HG03064 (cell line): ENCODE results near the gene ABL1.

Source experiments
- ATAC-seq: cut with Tn5 transposase; IDR thresholded peaks from one replicate; pipeline ENCODE4 v1.9.1; 2021; ENCODE audit warnings: low read depth; ENCODE audit not compliant: unreplicated experiment

The ABL1 gene

DNA sequence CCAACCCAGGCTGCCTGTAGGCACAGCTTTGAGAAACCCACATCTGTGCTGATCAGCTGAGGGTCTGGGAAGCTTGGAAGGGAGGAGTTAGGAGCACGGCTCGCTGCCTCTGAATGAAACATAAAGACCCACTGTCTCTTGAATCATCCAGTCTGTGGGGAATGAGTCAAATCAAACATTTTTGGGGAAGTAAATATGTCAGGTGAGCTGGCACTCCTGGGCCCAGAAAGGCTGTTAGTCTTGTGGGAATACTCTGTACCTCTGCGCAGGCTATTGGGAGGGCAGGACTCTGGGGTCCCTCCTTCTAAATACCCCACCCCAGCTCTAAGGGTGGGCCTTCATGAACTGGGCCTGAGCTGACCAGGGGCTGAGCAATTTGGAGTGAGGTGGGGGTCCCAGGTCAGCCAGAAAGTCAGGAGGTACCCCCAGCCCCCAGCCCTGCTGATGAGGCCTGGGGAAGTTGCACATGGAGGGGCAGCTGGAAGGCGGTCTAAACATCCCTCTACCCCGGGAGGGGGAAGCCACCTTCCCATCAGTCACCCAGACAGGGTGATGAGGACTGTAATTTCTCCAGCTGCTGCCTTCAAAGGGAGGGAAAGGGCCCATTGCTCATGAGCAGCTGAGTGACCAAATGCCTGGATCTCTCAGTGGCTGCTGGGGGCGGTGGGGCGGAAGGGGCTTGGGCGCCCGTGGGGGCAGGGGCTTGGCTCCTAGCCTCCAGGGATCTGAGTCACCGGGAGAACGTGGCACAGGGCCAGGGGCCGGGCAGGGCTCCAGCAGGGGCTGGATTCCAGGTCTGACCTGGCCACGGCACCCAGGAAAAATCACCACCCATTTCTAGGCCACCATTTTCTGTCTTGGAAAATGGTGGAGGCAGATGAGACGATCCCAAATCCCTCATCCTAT lies 93.2 kb downstream of the ABL1 start:
- no peak for ATAC-seq

DNA sequence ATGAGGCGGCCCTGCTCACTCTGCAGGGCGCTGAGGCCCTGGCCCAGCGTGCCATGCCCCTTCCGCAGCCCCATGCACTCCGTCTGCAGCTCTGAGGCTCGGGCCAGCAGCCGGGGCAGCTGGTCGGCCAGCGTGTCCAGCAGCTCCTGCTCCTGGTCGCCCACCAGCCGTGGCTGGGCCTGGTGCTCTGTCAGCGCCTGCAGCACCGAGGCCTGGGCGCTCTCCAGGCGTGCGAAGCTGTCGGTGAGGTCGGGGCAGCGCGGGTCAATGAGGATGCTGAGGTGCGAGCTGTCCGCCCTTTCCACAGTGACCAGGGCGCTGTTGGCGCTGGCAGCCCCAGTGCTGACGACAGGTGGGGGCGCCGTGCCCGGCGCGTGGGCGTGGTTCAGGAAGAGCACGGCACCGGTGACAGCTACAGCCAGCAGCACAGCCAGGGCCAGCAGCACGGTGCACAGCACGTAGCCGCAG lies 94.6 kb downstream of the ABL1 start:
- no peak for ATAC-seq

DNA sequence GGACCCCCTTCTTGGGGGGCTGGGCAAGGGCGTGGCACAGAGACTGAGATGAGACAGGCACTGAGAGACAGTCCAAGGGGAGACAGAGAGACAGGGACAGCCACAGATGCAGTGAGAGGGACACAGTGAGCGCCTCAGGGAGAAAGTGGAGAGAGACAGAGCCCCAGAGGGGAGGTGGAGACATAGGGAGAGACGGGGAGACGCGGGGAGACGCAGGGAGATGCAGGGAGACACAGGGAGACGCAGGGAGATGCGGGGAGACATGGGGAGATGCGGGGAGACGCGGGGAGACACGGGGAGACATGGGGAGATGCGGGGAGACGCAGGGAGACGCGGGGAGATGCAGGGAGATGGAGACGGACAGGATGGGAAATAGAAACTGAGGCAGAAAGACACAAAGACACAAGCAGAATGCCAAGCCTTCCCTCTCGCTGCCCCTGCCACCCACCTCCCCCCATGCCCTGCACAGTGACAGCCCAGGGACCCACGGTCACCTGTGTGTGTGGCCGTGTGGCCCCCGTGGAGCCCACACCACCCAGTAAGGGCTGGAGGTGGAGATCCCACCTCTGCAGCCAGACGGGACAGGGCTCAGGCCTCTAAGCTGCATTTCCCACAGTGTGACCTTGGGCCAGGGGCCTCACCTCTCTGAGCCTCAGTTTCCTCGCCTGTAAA lies 95.2 kb downstream of the ABL1 start:
- ATAC-seq: no peak

DNA sequence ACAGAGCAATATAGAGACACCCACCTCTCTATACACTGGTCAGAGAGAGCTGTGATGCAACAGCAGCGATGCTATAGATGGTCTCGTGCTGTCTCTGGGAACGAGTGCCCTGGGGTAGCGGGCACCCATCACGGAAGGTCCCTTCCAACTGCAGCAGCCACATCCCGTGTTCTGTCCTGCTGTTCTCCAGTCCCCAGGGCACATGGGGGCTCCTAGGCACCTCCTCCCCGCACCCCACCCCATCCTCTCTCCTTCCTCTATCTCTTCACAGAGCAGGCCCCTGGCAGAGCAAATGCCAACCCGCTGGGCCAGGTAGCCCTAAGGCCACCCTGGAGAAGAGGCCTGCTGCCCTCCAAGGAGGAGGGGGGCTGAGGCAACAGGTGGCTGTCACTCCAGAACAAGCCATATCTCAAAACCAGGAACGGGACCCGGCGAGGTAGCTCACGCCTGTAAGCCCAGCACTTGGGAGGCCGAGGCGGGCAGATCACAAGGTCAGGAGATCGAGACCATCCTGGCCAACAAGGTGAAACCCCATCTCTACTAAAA lies 95.8 kb downstream of the ABL1 start:
- ATAC-seq: no peak

DNA sequence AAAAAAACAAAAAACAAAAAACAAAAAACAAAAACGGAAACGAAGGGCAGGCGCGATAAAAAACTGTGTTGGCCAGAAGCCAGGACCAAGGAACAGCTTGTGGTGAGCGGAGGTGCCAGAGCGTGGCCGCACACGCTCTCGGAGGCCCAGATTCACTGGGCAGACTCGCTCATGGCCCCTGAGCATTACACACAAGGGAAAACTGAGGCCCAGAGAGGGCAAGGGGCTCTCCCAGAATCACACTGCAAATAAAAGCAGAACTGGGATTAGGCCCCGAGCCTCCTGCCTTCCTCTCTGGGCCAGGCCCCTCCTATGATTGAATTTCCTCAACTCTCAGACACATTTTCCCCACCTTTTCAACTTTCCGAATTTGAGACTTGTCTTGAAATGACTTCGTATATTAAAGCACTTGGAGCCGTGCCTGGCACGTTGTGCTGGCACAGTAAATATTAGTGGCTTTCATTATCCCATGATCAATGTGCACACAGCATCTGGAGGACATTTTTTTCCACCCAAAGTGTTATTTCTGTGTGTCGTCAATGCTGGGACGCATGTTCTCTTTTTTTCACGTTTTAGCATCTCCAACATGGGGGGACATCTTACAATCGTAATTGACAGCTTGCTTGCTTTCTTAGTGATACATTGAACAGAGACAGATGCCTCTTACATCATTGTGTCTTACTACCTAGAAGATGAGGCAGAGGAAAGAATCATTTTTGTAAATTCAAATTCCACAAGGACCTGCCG lies 96.6 kb downstream of the ABL1 start:
- ATAC-seq: no peak

DNA sequence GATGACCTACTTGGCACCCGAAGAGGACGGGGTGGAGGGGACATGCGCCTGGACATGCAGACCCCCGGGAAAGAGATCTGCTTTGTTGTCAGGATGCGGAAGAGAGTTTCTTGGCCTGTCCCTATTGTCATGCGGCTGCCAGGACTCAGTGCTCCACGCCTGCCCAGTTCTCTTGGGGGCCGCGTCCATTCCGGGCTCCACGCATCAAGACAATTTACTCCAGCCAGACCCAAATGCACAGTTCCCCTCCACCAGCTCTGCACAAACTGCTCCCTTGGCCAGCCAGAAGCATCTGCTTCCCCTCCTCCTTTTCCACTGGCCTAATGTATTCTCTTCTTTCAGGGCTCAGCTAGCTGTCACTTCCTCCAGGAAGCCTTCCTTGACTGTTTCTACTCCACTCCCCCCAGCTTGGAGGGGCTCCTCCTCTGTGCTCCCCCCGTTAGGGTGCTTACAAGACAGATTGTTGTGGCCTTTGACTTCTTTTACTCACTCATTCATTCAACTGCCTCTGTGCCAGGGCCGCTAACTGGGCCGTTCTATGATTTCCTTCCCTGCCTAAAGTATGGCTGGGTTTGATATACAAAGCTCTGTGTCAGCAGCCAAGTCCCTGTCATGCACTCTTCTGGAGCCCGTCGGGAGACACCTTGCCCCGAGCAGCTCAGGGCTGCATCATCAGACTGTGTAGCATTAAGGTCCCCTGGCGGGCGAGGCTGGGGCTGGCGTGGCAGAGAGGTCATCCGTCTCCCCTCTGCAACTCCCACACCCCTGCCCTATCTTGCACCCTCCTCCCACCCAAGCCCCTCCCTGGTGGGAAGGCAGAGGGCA lies 97.4 kb downstream of the ABL1 start:
- ATAC-seq: no peak

DNA sequence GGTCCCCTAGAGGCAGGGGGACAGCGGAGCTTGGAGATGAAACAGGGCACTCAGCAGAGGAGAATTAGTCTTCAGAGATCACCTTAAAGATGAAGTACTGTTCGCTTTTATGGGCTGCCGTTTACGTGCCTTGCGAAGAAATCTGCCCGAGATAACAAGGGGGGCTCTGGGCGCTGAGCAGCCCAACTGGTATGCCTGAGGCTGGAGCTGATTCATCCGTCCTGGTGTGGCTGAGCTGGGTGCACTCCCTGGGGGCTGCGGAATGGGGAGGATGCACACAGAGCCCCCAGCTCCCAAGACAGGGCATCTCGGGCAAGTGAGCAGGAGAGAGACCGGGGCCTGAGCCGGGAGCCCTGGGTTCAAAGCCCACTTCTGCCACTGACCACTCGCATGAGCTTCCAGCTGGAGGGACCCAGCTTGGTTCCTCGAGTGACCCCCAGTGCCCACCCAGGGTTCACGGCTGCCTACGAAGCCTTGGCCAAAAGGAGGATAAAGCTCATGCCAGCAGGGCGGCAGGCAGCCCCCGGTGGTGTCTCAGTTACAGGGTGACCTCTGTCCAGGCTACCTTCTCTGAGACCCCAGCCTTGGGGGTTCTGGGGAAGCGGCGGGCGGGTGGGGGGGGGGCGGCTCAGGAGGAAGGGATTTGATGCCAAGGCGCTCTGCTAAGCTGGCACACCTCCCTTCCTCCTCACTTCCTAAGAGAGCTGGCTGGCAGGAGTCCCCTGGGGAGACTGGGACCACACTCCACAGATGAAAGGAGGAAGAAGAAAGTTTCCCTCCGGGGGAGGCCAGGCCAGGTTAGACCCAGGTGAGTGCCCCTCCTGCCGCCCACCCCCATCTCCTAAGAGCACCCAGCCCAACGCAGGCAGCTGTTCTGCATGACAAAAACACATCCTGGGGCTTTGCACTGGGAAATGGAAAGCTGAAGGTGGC lies 98.3 kb downstream of the ABL1 start:
- ATAC-seq: no peak

DNA sequence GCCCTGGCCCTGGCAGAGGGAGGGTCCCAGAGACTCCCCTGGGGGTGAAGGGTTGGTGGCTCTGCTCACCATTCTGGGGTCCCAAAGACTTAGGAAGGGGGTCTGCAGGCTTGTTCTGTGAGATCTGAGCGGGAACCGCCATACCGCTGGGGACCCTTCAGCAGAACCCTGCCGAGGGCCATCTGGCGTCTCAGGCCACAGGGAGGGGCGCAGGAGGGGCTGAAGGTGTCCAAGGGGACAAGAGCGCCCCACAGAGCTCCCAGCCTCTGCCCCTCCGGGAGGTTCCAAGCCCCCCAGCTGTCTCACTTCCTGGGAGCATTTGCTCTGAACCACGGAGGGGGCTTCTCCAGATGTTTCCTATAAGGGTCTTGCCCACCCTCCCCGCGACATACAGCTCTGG lies 99.2 kb downstream of the ABL1 start:
- ATAC-seq: no peak

DNA sequence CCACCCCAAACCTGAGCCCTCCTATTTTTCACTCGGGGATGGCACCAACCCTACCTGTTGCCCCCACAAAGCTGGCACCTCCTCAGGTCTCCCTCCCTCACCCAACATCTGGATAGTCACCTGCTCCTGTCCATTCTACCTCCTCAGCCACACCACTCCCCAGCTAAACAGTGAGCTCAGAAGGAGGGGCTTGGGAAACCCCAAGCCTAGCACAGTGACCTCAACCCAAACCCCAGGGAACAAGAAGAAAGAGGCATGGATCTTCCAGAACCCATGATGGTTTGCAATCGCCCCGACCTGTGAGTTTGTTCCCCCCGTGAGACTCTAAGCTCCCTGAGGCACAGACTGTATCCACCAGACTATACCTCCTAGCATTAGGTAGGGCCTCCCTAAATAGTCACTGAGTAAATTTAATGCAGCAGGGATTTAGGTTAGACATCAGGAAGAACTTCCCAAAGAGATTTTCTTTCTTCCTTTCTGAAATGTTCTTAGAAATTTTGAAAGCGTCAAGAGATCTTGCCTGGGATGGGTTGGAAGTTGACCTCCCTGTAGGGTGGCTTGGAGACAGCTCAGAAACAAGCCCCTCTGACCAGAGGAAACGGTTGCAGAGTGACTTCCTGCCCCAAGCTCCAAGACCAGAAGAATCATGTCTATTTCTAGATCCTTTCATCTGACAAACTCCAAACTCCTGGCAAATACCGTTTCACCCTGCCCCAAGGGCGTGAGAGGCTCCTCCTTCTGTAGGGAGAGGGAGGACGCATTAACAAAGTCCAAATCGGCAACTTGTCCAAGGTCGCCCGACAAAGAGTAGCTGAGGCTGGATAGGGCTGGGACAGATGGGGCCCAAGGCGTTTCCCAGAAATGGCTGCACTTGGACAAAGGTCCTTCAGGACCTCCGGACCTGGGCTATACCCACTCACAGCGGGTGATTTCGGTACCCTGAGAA lies 99.9 kb downstream of the ABL1 start:
- ATAC-seq: no peak

DNA sequence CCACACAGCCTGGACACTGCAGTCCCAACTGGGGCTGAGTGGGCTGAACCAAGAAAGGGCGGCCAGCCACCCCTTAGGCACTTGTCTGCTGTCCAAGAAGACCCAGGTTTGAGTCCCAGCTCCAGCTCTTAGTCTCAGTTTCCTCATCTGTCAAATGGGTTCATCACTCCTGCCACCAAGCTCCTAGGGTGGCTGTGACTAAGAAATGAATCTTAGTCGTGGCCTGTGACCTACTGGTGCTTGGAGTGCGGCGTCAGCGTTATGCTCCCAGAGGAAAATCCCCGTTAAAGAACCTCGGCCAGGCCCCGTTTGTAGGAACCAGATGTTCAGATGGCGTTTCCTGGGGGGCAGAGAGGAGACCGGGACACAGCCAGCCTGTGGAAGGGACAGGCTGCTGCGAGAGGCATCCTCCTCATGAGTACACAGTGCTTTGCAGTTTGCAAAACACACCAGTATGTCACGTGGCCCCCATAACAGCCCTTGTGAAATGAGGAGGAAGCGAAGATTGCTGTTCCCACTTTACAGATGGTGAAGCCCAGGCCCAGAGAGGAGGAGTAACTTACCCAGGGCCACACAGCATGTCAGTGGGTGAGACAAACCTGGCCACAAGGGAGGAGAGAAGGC lies 100.7 kb downstream of the ABL1 start:
- no peak for ATAC-seq

DNA sequence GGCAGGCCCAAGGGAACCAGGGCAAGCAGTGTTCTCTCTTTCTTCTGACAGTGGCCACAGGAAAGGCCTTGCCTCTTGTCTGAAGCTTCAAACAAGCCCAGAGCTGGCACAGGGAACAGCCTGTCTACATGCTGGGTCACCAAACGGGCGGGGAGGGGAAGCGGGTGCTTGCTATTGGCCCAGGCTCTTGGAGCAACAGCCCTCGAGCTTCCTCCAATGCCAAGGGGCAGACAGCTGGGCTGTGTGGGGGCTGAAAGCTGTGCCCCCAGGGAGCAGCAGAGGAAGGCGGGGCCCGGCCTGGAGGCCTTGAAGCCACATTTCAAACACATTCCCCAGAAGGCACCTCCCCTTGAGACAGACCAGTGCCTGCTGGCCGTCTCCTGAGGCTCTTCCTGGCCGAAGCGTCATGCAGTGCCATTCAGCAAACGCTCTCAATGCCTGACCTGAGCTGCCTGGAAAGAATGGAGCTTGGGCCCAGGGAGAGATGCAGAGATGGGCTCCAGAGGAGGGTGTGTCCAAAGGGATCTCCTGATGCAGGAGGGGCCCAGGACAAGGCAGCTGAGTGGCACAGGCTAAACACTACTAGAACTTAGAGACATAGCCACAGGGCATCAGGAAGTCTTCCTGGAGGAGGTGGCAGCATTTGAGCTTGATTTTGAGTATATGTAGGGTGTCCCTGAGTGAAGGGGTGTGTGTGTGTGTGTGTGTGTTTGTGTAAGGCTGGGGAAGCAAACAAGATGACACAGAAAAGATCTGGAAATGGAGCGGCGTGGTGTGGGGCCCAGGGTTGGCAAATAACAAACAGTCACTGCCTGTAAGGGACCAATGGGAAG lies 101.4 kb downstream of the ABL1 start:
- no peak for ATAC-seq
